Mesenchymal stem cell (in vitro differentiated cells and primary cell): ENCODE results near the gene VWA8.

Experiments
- DNase-seq: peaks from one replicate; pipeline ENCODE4 v3.0.0-alpha.2; 2013
- H2AFZ ChIP-seq: one replicate; pipeline ENCODE4 v1.6.1; 2013; ENCODE audit warnings: low read depth, mild to moderate bottlenecking, control low read depth, inconsistent platforms, low read length, moderate library complexity
- H2AK5ac ChIP-seq: 2 replicates; pipeline ENCODE4 v1.6.1; 2013; ENCODE audit warnings: low read length, moderate library complexity, mild to moderate bottlenecking, inconsistent platforms; ENCODE audit not compliant: severe bottlenecking
- H2BK120ac ChIP-seq: one replicate; pipeline ENCODE4 v1.6.1; 2013; ENCODE audit warnings: low read depth, mild to moderate bottlenecking, inconsistent platforms, low read length, moderate library complexity
- H2BK12ac ChIP-seq, 2 experiments: one replicate each; pipeline ENCODE4 v1.6.1; 2013; ENCODE audit warnings: inconsistent platforms in 2 of 2, low read length in 2 of 2, mild to moderate bottlenecking in 2 of 2, moderate library complexity in 2 of 2, control low read depth in 1 of 2
- H2BK15ac ChIP-seq: one replicate; pipeline ENCODE4 v1.6.1; 2013; ENCODE audit warnings: mild to moderate bottlenecking, low read depth, inconsistent platforms; ENCODE audit not compliant: poor library complexity, severe bottlenecking
- H2BK5ac ChIP-seq: 2 replicates; pipeline ENCODE4 v1.6.1; 2013; ENCODE audit warnings: low read depth, mild to moderate bottlenecking, low read length, control low read depth, inconsistent platforms; ENCODE audit not compliant: poor library complexity, severe bottlenecking
- H3K14ac ChIP-seq, 2 experiments: one replicate each; pipeline ENCODE4 v1.6.1; 2013; ENCODE audit warnings: inconsistent platforms in 2 of 2, low read length in 2 of 2, control low read depth in 1 of 2, mild to moderate bottlenecking in 1 of 2, moderate library complexity in 1 of 2
- H3K18ac ChIP-seq, 2 experiments: one replicate each; pipeline ENCODE4 v1.6.1; 2013; ENCODE audit warnings: inconsistent platforms in 2 of 2, low read length in 2 of 2, control low read depth in 1 of 2, low read depth in 1 of 2, mild to moderate bottlenecking in 1 of 2
- H3K23ac ChIP-seq, 2 experiments: one replicate each; pipeline ENCODE4 v1.6.1; 2013; ENCODE audit warnings: inconsistent platforms in 2 of 2, low read length in 2 of 2, mild to moderate bottlenecking in 2 of 2, moderate library complexity in 2 of 2, control low read depth in 1 of 2
- H3K27ac ChIP-seq: 2 replicates; pipeline ENCODE4 v1.5.1; 2013; ENCODE audit warnings: mild to moderate bottlenecking, moderate library complexity, low read length, control low read depth, inconsistent platforms; ENCODE audit not compliant: poor library complexity, severe bottlenecking
- H3K27me3 ChIP-seq, 2 experiments: 2 replicates each; pipeline versions ENCODE4 v1.6.1 to v1.7.0; 2013; ENCODE audit warnings: low read length in 2 of 2, mild to moderate bottlenecking in 2 of 2, moderate library complexity in 2 of 2, control low read depth in 1 of 2, inconsistent platforms in 1 of 2; ENCODE audit not compliant: control insufficient read depth in 1 of 2, insufficient read depth in 1 of 2
- H3K36me3 ChIP-seq, 2 experiments: 2 replicates each; pipeline versions ENCODE4 v1.6.1 to v1.7.0; 2013; ENCODE audit warnings: low read length in 2 of 2, control low read depth in 1 of 2, inconsistent platforms in 1 of 2, low read depth in 1 of 2, mild to moderate bottlenecking in 1 of 2; ENCODE audit not compliant: insufficient read depth in 2 of 2, control insufficient read depth in 1 of 2
- H3K4ac ChIP-seq, 2 experiments: one replicate each; pipeline ENCODE4 v1.6.1; 2013; ENCODE audit warnings: inconsistent platforms in 2 of 2, low read length in 2 of 2, mild to moderate bottlenecking in 2 of 2, moderate library complexity in 2 of 2, control low read depth in 1 of 2, low read depth in 1 of 2
- H3K4me1 ChIP-seq: 2 replicates; pipeline ENCODE4 v1.6.1; 2013; ENCODE audit warnings: low read depth, low read length, control low read depth; ENCODE audit not compliant: control insufficient read depth, insufficient read depth
- H3K4me2 ChIP-seq: 2 replicates; pipeline ENCODE4 v1.6.1; 2013; ENCODE audit warnings: low read length, mild to moderate bottlenecking, inconsistent platforms; ENCODE audit not compliant: poor library complexity, severe bottlenecking
- H3K4me3 ChIP-seq, 2 experiments: 2 replicates each; pipeline versions ENCODE4 v1.5.1 to v1.7.0; 2013; ENCODE audit warnings: low read length in 2 of 2, mild to moderate bottlenecking in 2 of 2, control low read depth in 1 of 2, low read depth in 1 of 2; ENCODE audit not compliant: insufficient read depth in 1 of 2
- H3K79me1 ChIP-seq: replicated peaks from 2 replicates; pipeline ENCODE4 v1.6.1; 2013; ENCODE audit warnings: mild to moderate bottlenecking, control low read depth, low read length, inconsistent platforms; ENCODE audit not compliant: poor library complexity, severe bottlenecking
- H3K9ac ChIP-seq: 2 replicates; pipeline ENCODE4 v1.7.0; 2013; ENCODE audit warnings: mild to moderate bottlenecking, low read length, moderate library complexity
- H3K9me3 ChIP-seq: 2 replicates; pipeline ENCODE4 v1.7.0; 2013; ENCODE audit warnings: mild to moderate bottlenecking, low read length; ENCODE audit not compliant: control insufficient read depth
- H4K8ac ChIP-seq: one replicate; pipeline ENCODE4 v1.6.1; 2013; ENCODE audit warnings: inconsistent platforms, mild to moderate bottlenecking, low read length, moderate library complexity
- H4K91ac ChIP-seq: one replicate; pipeline ENCODE4 v1.6.1; 2013; ENCODE audit warnings: mild to moderate bottlenecking, low read length, inconsistent platforms
- WGBS: methylation state at CpG from one replicate; pipeline ENCODE4 v1.1.7; 2013; ENCODE audit warnings: mixed read lengths; 5-methylcytosine and 5-hydroxymethylcytosine counted together

VWA8 gene

DNA sequence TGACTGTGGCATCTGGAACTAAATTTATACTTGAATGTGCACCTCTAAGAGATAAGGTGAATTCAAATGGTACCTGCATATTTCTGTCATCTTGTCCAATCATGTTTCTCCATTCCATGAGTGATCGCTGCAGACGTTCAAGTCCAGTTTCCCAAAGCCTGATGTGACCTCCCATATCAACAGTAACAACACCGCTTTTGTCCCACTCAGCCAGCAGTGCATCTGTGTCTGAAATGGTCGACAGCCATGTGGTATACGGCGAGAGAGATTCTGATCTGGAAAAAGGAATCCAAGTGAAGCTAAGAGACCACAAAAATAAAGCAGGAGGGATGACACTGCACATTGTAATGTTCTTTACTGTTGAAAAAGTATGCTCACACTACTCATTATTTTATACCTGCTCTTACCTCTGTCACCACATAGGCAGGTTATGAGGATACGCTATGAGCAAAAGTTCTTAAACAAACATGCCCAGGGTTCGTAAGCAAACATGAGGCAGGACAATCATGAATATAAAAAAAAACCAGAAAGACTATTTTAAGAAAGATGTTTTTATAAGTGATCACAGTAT is 290.0 kb downstream of the VWA8 start:
- Histone ChIP-seq H3K27me3 (no peaks in the 10 kb centered on the region), H3K4me2 (no peak overlapping the region), H3K79me1 (no peaks in the 10 kb centered on the region), H3K4me3 (no peak overlapping the region), H2BK5ac (no peak overlapping the region), H3K23ac (no peak overlapping the region), H3K4me1 (no peaks in the 10 kb centered on the region), H2BK12ac (no peak overlapping the region), H3K36me3 (peaks cover 0 to 10% of the 10 kb centered on the region in 2 experiments), H3K4ac (no peak overlapping the region), H3K9me3 (no peaks in the 10 kb centered on the region), H3K27ac (no peak overlapping the region), H2BK15ac (no peak overlapping the region), H3K18ac (no peak overlapping the region), H4K8ac (no peak overlapping the region), H2BK120ac (no peak overlapping the region), H3K14ac (no peak overlapping the region), H2AK5ac (no peak overlapping the region), H2AFZ (no peak overlapping the region), H4K91ac (no peak overlapping the region), H3K9ac (no peak overlapping the region)
- no peak for DNase-seq
- WGBS, result 96% methylated on average over 4 of the region's 8 CpGs

DNA sequence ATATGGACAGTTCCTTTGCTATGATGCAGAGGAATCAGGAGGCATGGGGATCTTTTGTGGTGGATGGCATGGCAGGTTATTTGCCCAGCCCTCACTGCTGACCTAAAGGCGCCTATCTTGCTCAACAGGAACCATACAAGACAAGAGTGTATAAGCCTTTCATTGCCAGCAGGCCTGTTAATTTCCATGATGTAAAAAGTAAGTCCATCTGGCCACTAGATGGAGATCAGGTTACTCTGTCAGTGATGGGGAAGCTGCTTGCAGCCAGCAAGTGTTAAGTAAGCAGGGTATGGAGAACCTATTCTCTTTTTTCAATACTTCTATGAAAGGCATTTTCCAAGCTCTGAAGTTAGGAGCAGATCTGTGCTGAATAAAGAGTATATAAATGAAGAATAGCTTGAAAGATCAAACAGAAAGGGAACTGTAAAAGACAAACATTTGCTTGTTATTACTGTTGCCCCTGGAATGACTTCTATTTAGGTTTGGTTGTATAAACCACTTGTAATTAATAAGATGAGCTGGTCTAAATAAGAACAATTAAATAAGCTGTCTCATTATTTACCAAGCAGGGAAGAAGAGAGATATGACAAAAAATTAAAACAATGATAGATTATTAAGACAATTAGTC is 292.7 kb downstream of the VWA8 start:
- H3K18ac ChIP-seq, result no peak overlapping the region
- H2BK15ac ChIP-seq, result no peak overlapping the region
- peak; percentile 94 for DNase-seq
- no peak overlapping the region for H3K27ac ChIP-seq
- WGBS, result 29% methylated on average over 1 of the region's 1 CpG
- H3K36me3 ChIP-seq, result peaks cover 0 to 10% of the 10 kb centered on the region in 2 experiments
- H3K9ac ChIP-seq, result peak overlapping the region; percentile 13
- no peak overlapping the region for H3K4ac ChIP-seq
- H2BK5ac ChIP-seq, result no peak overlapping the region
- H2BK12ac ChIP-seq, result no peak overlapping the region
- H2AK5ac ChIP-seq, result no peak overlapping the region
- no peak overlapping the region for H3K14ac ChIP-seq
- no peak overlapping the region for H2AFZ ChIP-seq
- no peaks in the 10 kb centered on the region for H3K27me3 ChIP-seq
- H3K9me3 ChIP-seq, result no peaks in the 10 kb centered on the region
- H4K91ac ChIP-seq, result no peak overlapping the region
- H3K23ac ChIP-seq, result no peak overlapping the region
- no peaks in the 10 kb centered on the region for H3K79me1 ChIP-seq
- H3K4me3 ChIP-seq, result no peak overlapping the region
- no peak overlapping the region for H3K4me2 ChIP-seq
- no peak overlapping the region for H2BK120ac ChIP-seq
- no peak overlapping the region for H4K8ac ChIP-seq
- no peaks in the 10 kb centered on the region for H3K4me1 ChIP-seq

DNA sequence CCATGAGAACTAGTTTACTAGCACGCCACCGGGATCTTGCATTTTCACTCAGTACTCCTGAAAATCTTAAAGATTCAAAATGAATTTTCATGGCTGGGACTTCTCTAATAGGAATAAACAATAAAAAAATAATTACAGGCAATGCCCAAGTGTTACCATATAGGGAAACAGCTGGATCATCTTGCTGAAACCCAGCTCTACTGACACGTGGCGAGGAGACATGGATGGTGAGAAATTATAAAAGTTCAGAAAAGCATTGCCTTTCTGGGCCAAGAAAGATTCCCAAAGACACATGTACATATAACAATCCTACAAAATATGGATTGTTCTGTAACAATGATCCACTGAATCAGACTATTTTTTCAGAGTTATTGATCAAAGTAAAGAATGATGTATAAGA is 294.3 kb downstream of the VWA8 start:
- H2BK15ac ChIP-seq, result no peak overlapping the region
- 92% methylated on average over 3 of the region's 4 CpGs for WGBS
- no peak overlapping the region for H2BK12ac ChIP-seq

DNA sequence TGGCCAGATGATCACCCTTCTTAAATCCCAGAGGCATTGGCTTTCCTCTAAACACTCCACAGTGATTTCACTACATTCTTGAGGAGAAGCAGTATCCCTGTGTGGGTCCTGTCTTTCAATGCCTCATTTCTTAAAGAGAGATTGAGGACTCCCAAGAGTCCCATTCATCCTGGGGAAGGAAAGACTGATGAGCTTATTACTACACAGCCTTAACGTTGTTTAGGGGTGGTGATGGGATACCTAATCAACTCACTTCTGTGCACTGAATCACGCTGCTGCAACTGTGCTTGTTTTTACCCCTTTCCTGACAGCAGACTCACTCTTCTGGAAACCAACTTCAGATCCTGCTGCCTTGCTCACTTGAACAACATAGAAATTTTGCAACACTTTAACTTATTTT is 300.5 kb downstream of the VWA8 start:
- WGBS, result 34% methylated on average over 2 of the region's 2 CpGs
- Histone ChIP-seq H3K9me3 (no peaks in the 10 kb centered on the region), H2BK5ac (no peak overlapping the region), H3K4me3 (no peak overlapping the region), H3K14ac (no peak overlapping the region), H3K4ac (no peak overlapping the region), H3K27ac (no peak overlapping the region), H3K18ac (no peak overlapping the region), H3K23ac (no peak overlapping the region), H2AFZ (no peak overlapping the region), H3K9ac (no peak overlapping the region), H4K91ac (no peak overlapping the region), H3K4me2 (no peak overlapping the region), H4K8ac (no peak overlapping the region), H3K4me1 (peaks cover 2% of the 10 kb centered on the region), H3K79me1 (no peaks in the 10 kb centered on the region), H3K27me3 (no peaks in the 10 kb centered on the region), H3K36me3 (no peaks in the 10 kb centered on the region), H2BK15ac (no peak overlapping the region), H2BK120ac (no peak overlapping the region), H2BK12ac (no peak overlapping the region), H2AK5ac (no peak overlapping the region)
- no peak for DNase-seq

More for the DNA sequence above, 294.3 kb downstream of the VWA8 start:
- Histone ChIP-seq H3K9me3 (no peaks in the 10 kb centered on the region), H3K27ac (no peak overlapping the region), H3K79me1 (no peaks in the 10 kb centered on the region), H2BK5ac (no peak overlapping the region), H3K23ac (no peak overlapping the region), H3K14ac (no peak overlapping the region), H3K4me2 (no peak overlapping the region), H4K91ac (no peak overlapping the region), H2BK120ac (no peak overlapping the region), H3K36me3 (peaks cover 0 to 10% of the 10 kb centered on the region in 2 experiments), H3K18ac (no peak overlapping the region), H3K4me1 (no peaks in the 10 kb centered on the region), H3K27me3 (no peaks in the 10 kb centered on the region), H3K9ac (no peak overlapping the region), H3K4ac (no peak overlapping the region), H3K4me3 (no peak overlapping the region), H2AK5ac (no peak overlapping the region), H4K8ac (no peak overlapping the region), H2AFZ (no peak overlapping the region)
- no peak for DNase-seq
